DND-41 (cell line): ENCODE results near the gene LRFN2.

Experiments used
- ATAC-seq: fragments of 200-7000 bp; cut with Tn5 transposase; 3 replicates; pipeline ENCODE4 v1.9.1; 2021; ENCODE audit warnings: low read depth; ENCODE audit not compliant: insufficient read depth
- DNase-seq: peaks from one replicate; pipeline ENCODE4 v3.0.0-alpha.2; 2020
- H2AFZ ChIP-seq: 2 replicates; pipeline ENCODE4 v1.6.0; 2012; ENCODE audit warnings: low read depth, low read length
- H3K27ac ChIP-seq: 2 replicates; pipeline ENCODE4 v1.5.1; 2012; ENCODE audit warnings: low read length, inconsistent platforms
- H3K27me3 ChIP-seq: fragments of 200-600 bp; sonication (generic); 2 replicates; pipeline ENCODE4 v1.6.0; 2012; ENCODE audit warnings: low read length, mild to moderate bottlenecking, inconsistent platforms; ENCODE audit not compliant: insufficient read depth, poor library complexity
- H3K36me3 ChIP-seq: 2 replicates; pipeline ENCODE4 v1.5.1; 2012; ENCODE audit warnings: low read length, inconsistent platforms; ENCODE audit not compliant: insufficient read depth
- H3K4me1 ChIP-seq: 2 replicates; pipeline ENCODE4 v1.5.1; 2012; ENCODE audit warnings: mild to moderate bottlenecking, low read length; ENCODE audit not compliant: insufficient read depth
- H3K4me2 ChIP-seq: 2 replicates; pipeline ENCODE4 v1.6.0; 2012; ENCODE audit warnings: mild to moderate bottlenecking, moderate library complexity, low read length, inconsistent platforms; ENCODE audit not compliant: insufficient read depth
- H3K4me3 ChIP-seq, 2 experiments: fragments of 200-600 bp in 1 of 2; shearing (Covaris generic) in 1 of 2; 2 replicates each; pipeline ENCODE4 v1.5.1; 2012 to 2016; ENCODE audit warnings: inconsistent platforms in 2 of 2, low read length in 2 of 2, mild to moderate bottlenecking in 2 of 2, low read depth in 1 of 2, moderate library complexity in 1 of 2
- H3K79me2 ChIP-seq: 2 replicates; pipeline ENCODE4 v1.6.0; 2012; ENCODE audit warnings: low read length, inconsistent platforms; ENCODE audit not compliant: insufficient read depth
- H3K9ac ChIP-seq: 2 replicates; pipeline ENCODE4 v1.6.0; 2012; ENCODE audit warnings: low read depth, mild to moderate bottlenecking, inconsistent platforms, low read length, moderate library complexity
- H3K9me3 ChIP-seq: 2 replicates; pipeline ENCODE4 v1.5.1; 2012; ENCODE audit warnings: low read length, moderate library complexity, mild to moderate bottlenecking, inconsistent platforms; ENCODE audit not compliant: insufficient read depth, severe bottlenecking
- H4K20me1 ChIP-seq: 2 replicates; pipeline ENCODE4 v1.6.0; 2012; ENCODE audit warnings: low read length; ENCODE audit not compliant: insufficient read depth
- EZH2 ChIP-seq: IDR thresholded peaks from 3 replicates; pipeline ENCODE4 v1.6.1; 2012; ENCODE audit warnings: borderline replicate concordance, low read depth, mild to moderate bottlenecking, moderate library complexity, low read length, inconsistent platforms; ENCODE audit not compliant: severe bottlenecking
- TF ChIP-seq, protein P1 (sequence below): IDR thresholded peaks from 2 replicates; pipeline ENCODE4 v1.5.1; 2012; ENCODE audit warnings: borderline replicate concordance, low read length, moderate library complexity, mild to moderate bottlenecking; ENCODE audit not compliant: poor library complexity, severe bottlenecking; ENCODE audit errors: extremely low read depth

LRFN2 gene

GRCh38 chr6:40398810-40399477 is 188.2 kb downstream of the LRFN2 start:
- H3K9ac ChIP-seq: no peak overlapping the region
- H3K79me2 ChIP-seq: no peaks in the 10 kb centered on the region
- H3K36me3 ChIP-seq: no peaks in the 10 kb centered on the region
- no peaks in the 10 kb centered on the region for H4K20me1 ChIP-seq
- DNase-seq (no peak), ATAC-seq (no peak)
- no peak overlapping the region for H3K4me3 ChIP-seq
- no peaks in the 10 kb centered on the region for H3K27me3 ChIP-seq
- TF ChIP-seq EZH2: no peak
- TF ChIP-seq, protein P1, sequence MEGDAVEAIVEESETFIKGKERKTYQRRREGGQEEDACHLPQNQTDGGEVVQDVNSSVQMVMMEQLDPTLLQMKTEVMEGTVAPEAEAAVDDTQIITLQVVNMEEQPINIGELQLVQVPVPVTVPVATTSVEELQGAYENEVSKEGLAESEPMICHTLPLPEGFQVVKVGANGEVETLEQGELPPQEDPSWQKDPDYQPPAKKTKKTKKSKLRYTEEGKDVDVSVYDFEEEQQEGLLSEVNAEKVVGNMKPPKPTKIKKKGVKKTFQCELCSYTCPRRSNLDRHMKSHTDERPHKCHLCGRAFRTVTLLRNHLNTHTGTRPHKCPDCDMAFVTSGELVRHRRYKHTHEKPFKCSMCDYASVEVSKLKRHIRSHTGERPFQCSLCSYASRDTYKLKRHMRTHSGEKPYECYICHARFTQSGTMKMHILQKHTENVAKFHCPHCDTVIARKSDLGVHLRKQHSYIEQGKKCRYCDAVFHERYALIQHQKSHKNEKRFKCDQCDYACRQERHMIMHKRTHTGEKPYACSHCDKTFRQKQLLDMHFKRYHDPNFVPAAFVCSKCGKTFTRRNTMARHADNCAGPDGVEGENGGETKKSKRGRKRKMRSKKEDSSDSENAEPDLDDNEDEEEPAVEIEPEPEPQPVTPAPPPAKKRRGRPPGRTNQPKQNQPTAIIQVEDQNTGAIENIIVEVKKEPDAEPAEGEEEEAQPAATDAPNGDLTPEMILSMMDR: no peak
- no peak overlapping the region for H2AFZ ChIP-seq
- H3K4me2 ChIP-seq: no peak overlapping the region
- no peak overlapping the region for H3K27ac ChIP-seq
- H3K4me1 ChIP-seq: no peaks in the 10 kb centered on the region
- no peaks in the 10 kb centered on the region for H3K9me3 ChIP-seq

- H4K20me1 ChIP-seq: no peaks in the 10 kb centered on the region
- H2AFZ ChIP-seq: no peak overlapping the region
- TF ChIP-seq, protein P1: no peak
- no peak for TF ChIP-seq EZH2
- H3K27me3 ChIP-seq: no peaks in the 10 kb centered on the region
- no peaks in the 10 kb centered on the region for H3K79me2 ChIP-seq
- no peaks in the 10 kb centered on the region for H3K36me3 ChIP-seq
- no peaks in the 10 kb centered on the region for H3K4me1 ChIP-seq
- H3K27ac ChIP-seq: no peak overlapping the region
- no peak for DNase-seq
- H3K4me2 ChIP-seq: no peak overlapping the region
- H3K9me3 ChIP-seq: no peaks in the 10 kb centered on the region
- no peak for ATAC-seq
- H3K4me3 ChIP-seq: no peak overlapping the region
- no peak overlapping the region for H3K9ac ChIP-seq
Observed at GRCh38 chr6:40398034-40398691, 189.0 kb downstream of the LRFN2 start.

DNA sequence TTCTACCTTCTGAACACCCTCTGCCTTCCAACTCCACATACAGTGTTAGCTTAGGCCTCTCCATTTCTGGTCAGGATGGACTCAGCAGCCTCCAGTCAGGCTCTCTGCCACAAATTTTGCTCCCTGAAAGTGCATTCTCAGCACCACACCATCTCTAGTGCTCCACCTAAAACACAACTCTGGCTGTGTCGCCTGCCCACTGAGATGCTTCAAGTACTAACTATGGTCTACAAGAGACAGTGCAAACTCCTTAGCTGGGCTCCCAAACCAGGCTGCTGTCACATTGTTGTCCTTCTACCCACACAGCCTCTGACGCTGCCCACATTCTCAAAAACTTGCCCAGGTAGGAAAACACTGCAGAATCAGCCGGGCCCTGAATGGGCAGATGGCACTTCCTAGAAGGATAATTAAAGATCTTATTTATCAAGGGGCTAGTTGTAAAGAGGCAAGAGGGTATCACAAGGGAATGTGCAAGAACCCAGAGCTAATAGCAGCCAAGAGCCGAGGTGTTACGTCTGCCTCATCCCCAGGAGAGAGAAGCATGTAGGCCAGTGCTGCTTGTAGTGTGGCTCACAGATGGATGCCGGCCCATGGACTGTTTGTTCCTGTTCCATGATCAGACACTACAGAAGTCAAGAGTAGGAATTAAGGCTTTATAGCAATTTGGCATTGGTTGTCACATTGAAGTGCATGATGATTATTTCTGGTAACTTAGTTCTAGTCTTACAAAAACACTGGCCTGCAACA is 189.7 kb downstream of the LRFN2 start:
- Histone ChIP-seq H3K4me1 (no peaks in the 10 kb centered on the region), H4K20me1 (no peaks in the 10 kb centered on the region), H3K79me2 (no peaks in the 10 kb centered on the region), H3K27ac (no peak overlapping the region), H3K9ac (no peak overlapping the region), H2AFZ (no peak overlapping the region), H3K36me3 (no peaks in the 10 kb centered on the region), H3K27me3 (no peaks in the 10 kb centered on the region), H3K9me3 (no peaks in the 10 kb centered on the region), H3K4me3 (no peak overlapping the region), H3K4me2 (no peak overlapping the region)
- ATAC-seq: no peak
- no peak for DNase-seq
- no peak for TF ChIP-seq EZH2
- TF ChIP-seq, protein P1: no peak
